Measurements from ENCODE around the gene PLPP2.
"Not testable (repeated sequence)": the region's sequence is repeated elsewhere in the genome, so short reads cannot be mapped to it uniquely, and the experiment has no call there.

Gene PLPP2

GRCh38 chr19:292281-292884 is 1.2 kb upstream of the PLPP2 start:
- no peak for DNase-seq

GRCh38 chr19:291561-292280 is 518 bp upstream of the PLPP2 start:
- DNase-seq: no peak

- no peak for DNase-seq
Observed at GRCh38 chr19:290372-291005, 714 bp downstream of the PLPP2 start.

GRCh38 chr19:289651-290371 is 1.4 kb downstream of the PLPP2 start:
- no peak for DNase-seq

- no peak for DNase-seq
Observed at GRCh38 chr19:288911-289310, 2.3 kb downstream of the PLPP2 start.

GRCh38 chr19:287381-287871 is 3.8 kb downstream of the PLPP2 start:
- DNase-seq: no peak

GRCh38 chr19:283395-283794 is 7.8 kb downstream of the PLPP2 start:
- no peak for DNase-seq

- no peak for DNase-seq
Observed at GRCh38 chr19:282501-282900, 8.7 kb downstream of the PLPP2 start.

- no peak for DNase-seq
Observed at GRCh38 chr19:281992-282391, 9.2 kb downstream of the PLPP2 start.

GRCh38 chr19:281156-281853 is 9.9 kb downstream of the PLPP2 start:
- no peak for DNase-seq

- no peak for DNase-seq
Observed at GRCh38 chr19:280541-281009, 10.6 kb downstream of the PLPP2 start.

GRCh38 chr19:279656-280055 is 11.5 kb downstream of the PLPP2 start:
- DNase-seq: no peak

GRCh38 chr19:279231-279630 is 12.0 kb downstream of the PLPP2 start:
- DNase-seq: no peak

- no peak for DNase-seq
Observed at GRCh38 chr19:277581-278165, 13.5 kb downstream of the PLPP2 start.

- DNase-seq: no peak
Observed at GRCh38 chr19:277131-277530, 14.1 kb downstream of the PLPP2 start.

- no peak for DNase-seq
Observed at GRCh38 chr19:275958-276646, 15.1 kb downstream of the PLPP2 start.

- no peak for DNase-seq
Observed at GRCh38 chr19:275000-275399, 16.2 kb downstream of the PLPP2 start.

GRCh38 chr19:273393-273792 is 17.8 kb downstream of the PLPP2 start:
- no peak for DNase-seq

- DNase-seq: no peak
Observed at GRCh38 chr19:271856-272255, 19.3 kb downstream of the PLPP2 start.

GRCh38 chr19:270766-271318 is 20.4 kb downstream of the PLPP2 start:
- not testable (repeated sequence) for DNase-seq

- no peak for DNase-seq
Observed at GRCh38 chr19:269241-269640, 22.0 kb downstream of the PLPP2 start.
